GM18907 (cell line): ENCODE measurements around the gene GFAP.

ENCODE experiments used
- ATAC-seq: cut with Tn5 transposase; IDR thresholded peaks from one replicate; pipeline ENCODE4 v1.9.1; 2021; ENCODE audit warnings: mild to moderate bottlenecking, moderate library complexity; ENCODE audit not compliant: unreplicated experiment

Gene GFAP

GRCh38 chr17:44915862-44916780, 821 bp upstream of the GFAP start:
- no peak for ATAC-seq

GRCh38 chr17:44914698-44915271, 515 bp downstream of the GFAP start:
- ATAC-seq, result no peak

GRCh38 chr17:44914148-44914547, 1.2 kb downstream of the GFAP start:
- ATAC-seq, result no peak

GRCh38 chr17:44913676-44914075, 1.6 kb downstream of the GFAP start:
- no peak for ATAC-seq

- ATAC-seq, result no peak
Measured at GRCh38 chr17:44912763-44913544, 2.3 kb downstream of the GFAP start.

- no peak for ATAC-seq
Measured at GRCh38 chr17:44911133-44912001, 3.9 kb downstream of the GFAP start.

- ATAC-seq, result no peak
Measured at GRCh38 chr17:44910231-44911106, 4.8 kb downstream of the GFAP start.

GRCh38 chr17:44909681-44910144, 5.6 kb downstream of the GFAP start:
- no peak for ATAC-seq

GRCh38 chr17:44908761-44909326, 6.5 kb downstream of the GFAP start:
- no peak for ATAC-seq

- no peak for ATAC-seq
Measured at GRCh38 chr17:44907729-44908470, 7.4 kb downstream of the GFAP start.

GRCh38 chr17:44906763-44907728, 8.3 kb downstream of the GFAP start:
- ATAC-seq, result no peak

GRCh38 chr17:44906010-44906646, 9.2 kb downstream of the GFAP start:
- ATAC-seq, result no peak

- no peak for ATAC-seq
Measured at GRCh38 chr17:44905006-44906000, 10.0 kb downstream of the GFAP start.

- no peak for ATAC-seq
Measured at GRCh38 chr17:44904001-44904984, 11.0 kb downstream of the GFAP start.
